AG20443 (cell line): Measurements from ENCODE around the gene MED22.

Experiments
- DNase-seq: peaks from one replicate; pipeline ENCODE4 v3.0.0; 2012; ENCODE audit warnings: low spot score, mixed read lengths

MED22 gene

DNA sequence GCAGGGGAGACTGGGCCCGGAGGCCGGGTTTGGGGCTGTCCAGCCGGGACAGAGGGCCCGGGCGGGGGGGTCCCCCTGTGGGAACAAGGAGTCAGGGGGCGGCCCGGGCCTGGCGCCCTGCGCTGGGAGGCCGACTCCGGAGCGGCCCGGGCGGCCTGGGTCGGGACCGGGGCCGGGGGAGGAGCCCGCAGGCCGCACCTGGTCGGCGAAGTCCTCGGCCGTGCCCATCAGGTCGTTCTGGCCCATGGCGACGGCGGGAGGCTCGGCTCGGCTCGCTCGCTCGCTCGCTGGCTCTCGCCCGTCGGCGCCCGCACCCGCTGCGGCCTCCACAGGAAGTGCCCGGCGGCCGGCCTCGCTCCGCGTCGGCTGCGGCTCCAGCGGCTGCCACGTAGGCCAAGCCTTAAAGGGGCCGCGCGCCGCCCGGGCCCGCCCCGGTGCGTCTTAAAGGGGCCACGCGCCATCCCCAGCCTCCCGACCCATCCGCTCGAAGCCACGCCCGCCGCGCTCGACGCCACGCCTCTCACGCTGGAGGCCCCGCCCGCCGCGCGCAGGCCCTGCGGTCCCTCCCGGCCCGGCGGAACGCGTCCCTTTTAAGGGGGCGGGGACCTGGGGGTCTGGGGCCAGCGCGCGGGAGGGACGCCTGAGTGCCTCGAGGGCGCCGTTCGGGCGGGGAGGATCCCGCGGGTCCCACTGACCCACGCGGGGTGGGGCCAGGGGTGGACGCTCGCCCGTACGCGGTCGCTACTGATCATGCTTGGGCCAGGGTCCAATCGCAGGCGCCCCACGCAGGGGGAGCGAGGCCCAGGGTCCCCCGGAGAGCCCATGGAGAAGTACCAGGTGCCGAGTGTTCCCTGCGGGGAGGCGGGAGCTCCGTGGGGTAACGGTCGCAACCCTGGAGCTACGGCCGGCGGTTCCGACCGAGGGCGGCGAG, 28.1 kb upstream of the MED22 start, which contains the start of the genes STKLD1 and SURF4:
Gene STKLD1, plus strand, starts transcription at position 643 of the 931 bp plus-strand sequence. Its CDS starts 108 bp downstream, at position 751.
Gene SURF4, minus strand, starts transcription at position 337 of the 931 bp plus-strand sequence. Its CDS starts 91 bp downstream, at position 246.
- DNase-seq: peak; percentile 100

DNA sequence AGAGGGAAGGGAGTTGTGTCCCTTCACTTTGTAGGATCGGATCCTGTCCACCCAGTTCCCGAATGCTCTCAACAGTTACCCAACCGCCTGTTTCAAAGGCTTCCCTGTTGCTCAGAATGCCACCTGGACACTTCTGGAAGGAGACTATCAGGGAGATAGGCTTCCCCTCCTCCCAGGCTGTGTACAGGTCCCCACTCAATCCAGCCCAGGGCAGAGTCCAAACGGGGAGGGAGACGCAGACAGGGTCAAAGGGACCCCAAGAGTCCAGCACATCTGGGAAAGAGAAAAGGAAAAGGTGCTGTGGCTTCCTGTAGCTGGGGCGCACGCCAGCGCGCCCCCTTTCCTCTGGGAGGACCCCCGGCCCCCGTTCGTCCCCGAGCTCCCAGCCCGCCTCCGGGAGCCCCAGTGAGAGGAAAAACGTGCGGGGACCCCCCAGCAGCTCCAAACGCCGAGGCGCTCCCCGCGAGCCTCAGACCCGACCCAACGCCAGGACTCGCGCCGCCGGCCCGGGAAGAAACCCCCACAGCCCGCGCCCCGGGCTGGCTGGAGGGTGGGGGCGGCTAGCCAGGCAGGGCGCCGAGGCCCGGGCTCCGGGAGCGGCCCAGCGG, 27.3 kb upstream of the MED22 start:
- peak; percentile 39 for DNase-seq

DNA sequence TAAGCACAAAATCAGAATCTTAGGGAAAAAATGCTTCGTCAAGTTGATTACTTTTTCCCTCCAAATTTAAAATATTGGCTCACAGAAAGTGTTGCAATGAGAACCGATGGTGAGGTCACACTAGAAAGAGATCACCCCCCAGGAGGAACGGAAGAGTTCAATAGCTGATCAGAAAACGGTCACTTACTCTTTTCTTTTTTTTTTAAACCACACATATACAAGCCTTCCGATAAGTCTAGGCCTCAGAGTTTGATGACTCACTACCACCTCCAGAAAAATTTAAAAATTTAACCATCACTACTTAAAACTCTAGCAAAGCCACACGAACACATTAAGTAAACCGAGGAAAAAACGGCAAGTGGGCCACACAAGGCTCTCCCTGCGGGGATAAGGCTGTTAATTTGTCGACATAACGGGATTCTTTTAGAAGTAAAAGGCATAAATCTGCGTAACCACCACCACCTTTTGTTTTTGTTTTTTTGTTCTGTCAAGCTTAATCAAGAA, 26.7 kb upstream of the MED22 start:
- peak; percentile 63 for DNase-seq

DNA sequence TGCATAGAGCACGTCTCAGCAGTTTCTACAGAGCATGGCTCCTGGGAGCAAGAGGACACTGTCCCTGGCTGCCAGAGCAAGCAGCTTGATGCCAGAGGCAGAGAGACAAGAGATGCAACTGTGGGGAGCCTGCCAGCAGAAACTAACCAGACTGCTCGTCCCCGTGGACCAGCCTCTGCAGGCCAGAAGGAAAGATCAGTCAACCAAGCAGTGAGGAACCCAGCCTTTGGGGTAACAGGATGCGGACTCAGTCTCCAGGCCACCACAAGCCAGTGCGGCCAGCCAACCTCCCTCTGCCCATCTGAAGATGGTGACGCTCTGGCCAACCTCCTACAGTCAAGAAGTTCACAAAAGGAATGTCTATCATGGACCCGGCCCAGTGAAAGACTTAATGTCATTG, 24.2 kb upstream of the MED22 start:
- DNase-seq: no peak

DNA sequence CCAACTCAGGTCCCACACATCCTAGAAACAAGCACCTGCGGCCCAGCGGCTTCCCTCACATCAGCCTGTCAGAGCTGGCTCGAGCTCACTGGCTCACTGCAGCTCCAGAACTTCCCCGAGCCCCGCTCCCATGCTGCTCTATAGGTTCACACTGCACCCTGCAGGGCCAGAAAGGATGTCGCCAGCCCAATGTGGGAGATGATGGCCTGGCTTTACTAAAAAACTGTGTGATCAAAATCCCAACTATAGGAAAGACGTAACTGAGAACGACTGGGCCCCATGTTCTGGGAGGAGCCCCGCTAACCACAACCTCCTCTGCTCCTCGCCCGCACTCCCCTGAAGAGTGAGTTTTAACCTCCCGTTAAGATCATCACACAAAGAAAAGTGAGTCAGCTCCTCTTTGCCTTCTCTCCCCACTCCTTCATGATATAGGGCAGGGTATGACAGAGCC, 23.4 kb upstream of the MED22 start:
- DNase-seq: no peak

DNA sequence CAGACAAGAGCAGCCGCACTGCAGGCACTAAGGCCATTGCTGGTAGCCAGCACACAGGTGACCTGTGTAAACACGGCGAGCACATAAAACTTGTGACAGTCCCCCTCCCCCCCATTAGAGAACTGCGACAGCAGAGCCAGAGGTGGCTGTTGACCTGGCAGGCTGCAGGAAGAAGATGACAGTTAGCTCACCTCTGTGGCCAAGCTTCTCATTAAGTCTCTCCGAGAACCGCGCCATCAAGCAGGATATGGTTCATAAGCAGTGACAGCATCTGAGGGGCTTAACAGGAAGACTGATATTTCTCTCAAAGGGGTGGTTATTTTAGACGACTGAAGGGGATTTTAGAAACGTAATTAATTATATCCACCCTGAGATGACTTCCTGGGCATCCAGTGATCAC, 22.8 kb upstream of the MED22 start:
- DNase-seq: no peak

DNA sequence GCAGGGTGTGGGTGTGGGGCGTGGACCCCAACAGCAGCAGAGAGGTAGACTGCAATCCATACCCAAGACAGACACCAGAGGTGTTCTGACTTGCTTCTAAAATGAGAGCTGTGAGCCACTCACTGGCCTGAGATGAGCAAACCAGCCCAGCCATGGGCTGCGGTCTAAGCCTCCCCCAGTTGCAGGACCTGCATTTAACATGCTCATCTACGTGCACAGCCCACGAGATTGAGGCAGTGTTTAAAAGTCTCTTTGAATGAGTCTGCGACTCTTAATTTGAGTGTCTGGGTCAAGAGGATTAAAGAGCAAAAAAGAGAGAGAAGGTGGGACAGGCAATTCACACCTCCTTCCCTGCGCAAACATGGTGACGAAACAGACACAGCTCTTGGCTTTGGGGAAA, 22.0 kb upstream of the MED22 start:
- no peak for DNase-seq

DNA sequence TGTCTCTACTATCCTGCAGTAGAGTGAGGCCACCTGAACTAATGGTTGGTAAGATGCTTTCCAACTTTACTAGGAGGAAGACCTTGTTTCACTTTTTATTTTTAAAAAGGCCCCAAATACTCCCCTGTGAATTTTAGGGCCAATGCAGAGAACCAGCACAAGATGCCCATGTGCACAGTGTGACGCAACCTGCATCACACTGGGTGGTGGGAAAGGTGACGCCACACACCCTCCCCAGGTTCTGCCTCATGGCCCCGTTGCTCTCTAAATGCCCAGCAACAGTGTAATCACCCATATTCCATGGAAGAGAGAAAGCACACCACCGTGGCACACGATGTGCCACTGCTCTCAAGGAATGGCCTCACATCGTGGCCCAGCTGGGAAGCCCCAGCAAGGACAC, 21.5 kb upstream of the MED22 start:
- DNase-seq: no peak

DNA sequence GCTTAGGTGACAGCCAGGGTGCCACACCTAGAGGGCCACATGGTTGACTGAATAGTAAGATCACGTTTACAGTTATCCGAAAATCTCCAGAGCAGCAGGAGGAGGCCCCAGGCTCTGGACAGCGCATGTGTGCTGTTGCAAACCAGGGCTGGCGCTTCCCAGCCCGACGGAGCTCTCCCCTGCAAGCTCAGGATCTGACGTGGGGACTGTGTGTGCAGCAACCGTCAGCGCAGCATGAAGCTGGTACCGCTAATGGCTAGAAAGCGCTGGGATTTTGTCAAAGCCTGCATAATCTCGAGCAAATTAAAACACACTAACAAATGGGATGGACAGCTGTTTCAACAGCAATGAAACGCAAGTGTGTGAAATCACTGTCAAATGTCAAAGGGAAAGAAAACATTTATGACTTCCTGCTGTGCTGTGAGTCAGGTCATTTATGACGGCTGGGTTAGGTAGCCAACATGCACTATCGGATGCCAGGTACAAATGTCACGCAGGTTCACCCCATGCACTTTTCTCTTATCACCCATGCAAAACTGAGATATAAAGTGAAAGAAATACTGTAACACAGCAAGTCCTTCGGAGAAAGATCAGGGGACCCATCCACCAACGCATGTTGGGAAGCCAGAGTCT, 20.4 kb upstream of the MED22 start:
- DNase-seq: no peak

DNA sequence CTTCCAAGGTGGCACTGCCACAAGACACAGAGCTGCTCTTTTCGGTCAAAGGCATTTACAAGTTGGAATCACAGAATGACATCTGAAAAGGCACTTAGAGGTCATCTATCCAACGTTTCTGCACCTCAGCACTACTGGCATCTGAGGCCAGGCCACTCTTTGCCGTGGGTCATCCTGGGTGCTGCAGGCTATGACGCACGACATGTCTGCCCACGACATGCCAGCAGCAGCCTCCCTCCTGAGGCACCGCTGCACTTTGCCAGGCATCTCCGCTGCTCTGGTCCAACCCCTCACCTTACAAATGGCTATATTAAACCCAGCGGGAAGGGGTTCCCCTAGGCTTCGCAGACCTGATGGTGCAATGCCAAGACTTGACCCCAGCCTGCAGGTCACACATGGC, 19.8 kb upstream of the MED22 start:
- no peak for DNase-seq

DNA sequence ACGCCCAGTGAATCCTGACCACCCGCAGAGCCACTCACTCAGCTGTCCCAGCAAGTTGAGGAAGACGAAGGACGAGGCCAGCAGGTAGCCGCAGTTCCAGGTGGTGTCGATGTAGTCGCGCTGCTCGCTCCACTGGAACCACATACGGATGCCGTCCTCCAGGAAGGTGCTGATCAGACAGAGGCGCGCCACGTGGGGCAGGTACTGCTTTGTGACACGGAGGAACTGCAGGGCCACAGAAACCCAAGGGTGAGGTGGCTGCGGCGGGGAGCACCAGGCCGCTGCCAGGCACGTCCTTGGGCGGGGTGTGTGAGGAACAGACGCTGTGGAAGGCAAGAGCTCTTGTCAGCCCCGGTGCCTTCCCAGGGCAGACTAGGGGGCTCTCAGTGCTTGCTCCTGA, 19.3 kb upstream of the MED22 start:
- DNase-seq: no peak

DNA sequence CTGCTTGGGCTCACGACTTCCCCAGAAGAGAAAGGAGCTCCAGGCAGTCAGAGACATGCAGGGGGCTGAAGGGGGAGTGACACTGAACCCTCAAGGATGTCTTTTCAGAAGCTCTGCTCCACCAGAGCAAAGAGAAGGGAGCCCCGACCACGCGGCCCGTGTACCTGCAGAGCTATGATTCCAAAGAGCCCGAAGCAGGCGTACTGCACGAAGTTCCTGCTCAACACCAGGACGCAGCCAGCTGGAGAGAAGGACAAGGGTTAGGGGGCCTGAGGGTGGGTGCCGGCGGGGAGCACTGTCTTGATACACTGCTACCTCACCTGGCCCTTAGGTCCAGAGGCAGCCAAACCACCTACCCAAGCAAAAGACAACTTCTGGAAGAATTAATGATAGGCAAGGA, 18.5 kb upstream of the MED22 start:
- DNase-seq: no peak

DNA sequence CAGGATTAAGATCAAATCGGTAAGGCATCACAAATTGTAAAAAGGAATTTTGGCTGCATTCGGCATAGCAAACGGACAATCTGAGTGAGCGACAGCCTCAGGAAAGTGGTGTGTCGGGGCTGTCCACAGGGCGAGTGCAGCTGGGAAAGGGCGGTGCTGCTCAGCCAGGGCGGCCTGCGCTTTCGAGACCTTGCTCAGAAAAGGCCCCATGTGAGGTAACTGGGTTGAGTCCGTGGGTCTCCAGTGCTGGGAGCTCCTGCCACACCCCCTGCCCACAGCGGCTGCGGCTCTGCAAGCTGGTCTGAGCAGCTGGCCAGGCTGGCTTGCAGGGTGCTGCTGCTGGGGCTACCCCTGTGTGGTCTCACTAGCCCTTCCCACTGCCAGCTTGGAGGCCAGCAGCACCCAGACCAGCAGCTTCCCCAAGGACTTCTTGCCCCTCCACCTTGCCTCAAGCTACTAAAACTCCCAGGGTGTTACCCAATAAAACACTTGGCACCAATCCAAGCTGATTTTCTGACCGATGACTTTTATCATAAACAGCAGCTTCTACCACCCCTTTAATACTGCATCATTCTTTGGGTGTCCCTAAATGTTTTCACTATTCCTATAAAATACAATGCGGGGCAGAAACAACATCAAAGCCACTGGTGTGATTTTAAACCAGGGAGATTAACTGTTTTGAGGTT, 14.6 kb upstream of the MED22 start:
- no peak for DNase-seq

DNA sequence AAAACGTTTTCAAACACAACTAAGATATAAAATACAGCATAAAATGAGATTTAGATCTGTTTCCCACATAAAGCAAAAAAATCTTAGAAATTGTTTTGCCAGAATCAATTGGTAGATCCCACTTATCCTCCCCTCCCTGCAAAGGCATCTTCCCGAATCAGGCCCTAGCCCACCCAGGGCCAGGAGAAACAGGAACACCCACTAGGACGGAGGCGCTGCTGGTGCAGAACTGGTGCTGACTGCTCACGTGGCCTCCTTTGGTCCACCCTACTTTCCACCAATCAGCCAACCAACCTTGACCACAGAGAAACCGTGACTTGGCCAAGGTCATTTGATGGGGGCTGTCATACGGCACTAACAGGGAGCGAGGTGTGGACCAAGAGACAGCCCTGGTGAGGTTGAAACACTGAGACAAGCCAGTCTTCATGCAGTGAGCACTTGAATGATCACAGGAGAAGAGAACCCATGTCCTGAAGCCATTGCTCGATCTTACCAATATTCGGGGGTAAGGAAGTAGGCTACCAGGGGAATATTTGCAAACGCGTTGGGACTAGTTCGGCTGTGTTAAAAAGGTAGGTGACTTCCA, 13.7 kb upstream of the MED22 start:
- no peak for DNase-seq

DNA sequence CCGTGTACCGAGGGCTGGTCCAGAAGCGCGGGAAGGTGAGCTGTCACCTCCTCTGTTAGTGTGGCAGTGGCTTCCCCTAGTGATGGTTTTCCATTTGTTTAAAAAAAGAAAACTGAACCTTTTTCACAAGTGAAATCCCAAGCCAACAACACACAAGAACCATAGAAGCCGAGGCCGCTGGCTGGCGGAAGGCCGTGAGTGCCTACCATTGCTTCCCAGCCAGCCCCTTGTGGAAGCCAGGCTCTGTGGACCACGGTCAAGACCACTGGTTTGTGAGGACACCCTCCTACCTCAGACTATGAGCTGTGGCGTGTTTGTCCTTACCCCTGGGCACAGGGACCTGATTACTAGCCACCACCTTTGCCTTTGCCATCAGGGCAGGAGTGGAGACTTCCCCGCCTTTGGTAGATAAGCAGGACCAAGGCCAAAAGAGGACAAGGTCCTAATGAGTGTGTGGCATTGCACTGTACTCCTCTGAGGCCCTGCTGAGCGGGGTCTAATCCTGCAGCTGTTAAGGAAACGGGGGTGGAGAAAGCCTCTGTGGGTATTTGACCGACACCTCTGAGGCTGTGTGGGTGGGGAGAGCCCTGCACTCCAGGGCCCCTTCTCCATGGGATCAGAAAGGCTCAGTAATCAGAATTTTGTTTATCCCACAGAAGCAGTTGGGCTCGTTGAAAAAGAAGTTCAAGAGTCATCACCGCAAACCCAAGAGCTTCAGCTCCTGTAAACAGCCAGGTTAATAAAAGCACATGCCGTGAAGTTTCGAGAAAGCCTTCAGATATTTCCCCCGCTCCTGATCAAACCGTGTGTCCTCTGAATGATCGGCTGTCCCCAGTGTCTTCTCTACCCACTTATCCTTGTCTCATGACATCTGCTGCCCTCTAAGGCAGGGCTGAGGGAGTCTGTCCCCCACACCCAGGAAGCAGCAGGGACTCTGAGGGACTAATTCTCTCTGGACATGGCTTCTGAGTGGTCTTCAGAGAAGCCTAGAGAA, 12.8 kb upstream of the MED22 start:
- DNase-seq: no peak

DNA sequence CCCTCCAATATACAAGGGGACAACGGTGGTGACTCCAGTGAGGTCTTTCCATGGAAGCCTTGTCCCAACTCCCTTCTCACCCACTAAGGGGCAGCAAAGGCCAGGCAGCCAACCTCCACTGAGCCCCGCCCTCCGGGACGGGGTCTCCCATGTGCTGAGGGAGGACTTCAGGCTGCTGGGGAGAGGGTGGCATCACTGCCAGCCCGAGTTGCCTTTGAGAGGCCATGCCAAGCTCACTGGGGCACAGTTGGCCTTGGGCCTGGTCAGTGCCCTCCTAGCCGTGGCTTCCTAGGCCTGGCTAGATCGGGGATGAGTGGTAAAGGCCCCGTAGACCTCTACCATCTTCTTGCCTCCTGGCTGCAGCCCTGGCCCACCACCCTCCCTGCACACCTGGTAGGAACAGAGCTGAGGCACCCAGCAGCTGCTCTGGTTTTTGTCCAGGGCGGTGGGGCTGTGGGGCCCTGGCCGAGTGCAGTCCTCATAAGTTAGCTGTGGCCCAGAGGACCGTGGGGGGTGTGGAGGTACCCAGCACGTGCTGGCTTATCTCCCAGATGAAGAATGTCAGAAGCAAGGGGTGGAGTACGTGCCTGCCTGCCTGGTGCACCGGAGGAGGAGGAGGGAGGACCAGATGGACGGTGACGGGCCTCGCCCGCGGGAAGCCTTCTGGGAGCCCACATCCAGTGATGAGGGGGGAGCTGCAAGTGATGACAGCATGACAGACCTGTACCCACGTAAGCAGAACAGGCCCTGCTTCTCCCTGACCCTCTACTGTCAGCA, 11.7 kb upstream of the MED22 start:
- DNase-seq: peak; percentile 37

DNA sequence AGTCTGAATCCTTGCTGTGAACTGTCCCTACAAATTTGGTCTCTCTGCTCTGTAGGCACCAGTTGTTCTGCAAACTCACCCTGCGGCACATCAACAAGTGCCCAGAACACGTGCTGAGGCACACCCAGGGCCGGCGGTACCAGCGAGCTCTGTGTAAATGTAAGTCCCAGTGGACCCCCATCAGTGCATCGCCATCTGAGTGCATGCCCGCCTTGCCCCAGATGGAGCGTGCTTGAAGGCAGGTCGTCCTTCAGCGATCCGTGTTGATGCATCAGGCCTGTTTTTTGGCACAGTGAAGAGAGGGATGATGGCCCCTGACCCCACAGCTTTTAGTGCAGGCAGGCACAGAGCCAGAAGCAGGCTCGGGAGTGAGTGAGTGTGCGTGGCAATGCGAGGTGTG, 9.7 kb upstream of the MED22 start:
- DNase-seq: no peak

DNA sequence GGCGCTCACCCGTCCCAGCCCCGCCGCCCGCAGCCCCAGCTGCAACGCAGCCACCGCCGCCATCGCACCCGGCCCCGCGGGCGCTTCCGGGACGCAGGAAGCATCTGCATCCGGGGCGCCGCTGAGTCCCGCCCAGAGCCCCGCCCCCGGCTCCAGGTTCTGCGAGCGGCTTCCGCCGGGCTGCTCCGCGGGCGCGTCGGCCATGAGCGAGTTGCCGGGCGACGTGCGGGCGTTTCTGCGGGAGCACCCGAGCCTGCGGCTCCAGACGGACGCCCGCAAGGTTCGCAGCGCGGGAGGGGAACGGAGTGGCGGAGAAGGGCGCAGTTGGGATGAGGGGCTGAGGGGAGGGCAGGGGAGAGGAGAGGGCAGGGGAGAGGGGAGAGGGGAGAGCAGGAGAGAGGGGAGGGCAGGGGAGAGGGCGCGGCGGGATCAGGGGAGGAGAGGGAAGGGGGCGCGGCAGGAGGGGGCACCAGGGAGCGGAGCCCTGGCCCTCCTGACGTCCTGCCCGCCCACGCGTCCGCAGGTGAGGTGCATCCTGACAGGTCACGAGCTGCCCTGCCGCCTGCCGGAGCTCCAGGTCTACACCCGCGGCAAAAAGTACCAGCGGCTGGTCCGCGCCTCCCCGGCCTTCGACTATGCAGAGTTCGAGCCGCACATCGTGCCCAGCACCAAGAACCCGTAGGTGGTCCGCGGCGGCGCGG, 8.6 kb upstream of the MED22 start, which contains the start of the genes SURF1 and SURF2:
Gene SURF1, minus strand, starts transcription at position 97 of the 701 bp plus-strand sequence. Its CDS starts 34 bp downstream, at position 63.
Gene SURF2, plus strand, starts transcription at position 160 of the 701 bp plus-strand sequence. Its CDS starts 43 bp downstream, at position 203.
- DNase-seq: peak; percentile 95
